Skin epidermis (tissue), 12 donors: ENCODE results near the gene HNRNPA2B1.
"Not testable (repeated sequence)": the region's sequence is repeated elsewhere in the genome, so short reads cannot be mapped to it uniquely, and the experiment has no call there.

Experiments used
- H3K27ac ChIP-seq, 21 experiments: fragments of 200-600 bp; sonication (generic) in 11 of 21; one replicate each; pipeline ENCODE4 v1.5.0; 2020; ENCODE audit warnings: mild to moderate bottlenecking in 3 of 21, inconsistent platforms in 2 of 21, moderate library complexity in 2 of 21
- H3K4me3 ChIP-seq, 7 experiments: fragments of 200-600 bp; sonication (generic) in 2 of 7; one replicate each; pipeline ENCODE4 v1.5.0; 2020; ENCODE audit warnings: inconsistent platforms in 2 of 7, mild to moderate bottlenecking in 2 of 7, moderate library complexity in 1 of 7

HNRNPA2B1 gene

DNA sequence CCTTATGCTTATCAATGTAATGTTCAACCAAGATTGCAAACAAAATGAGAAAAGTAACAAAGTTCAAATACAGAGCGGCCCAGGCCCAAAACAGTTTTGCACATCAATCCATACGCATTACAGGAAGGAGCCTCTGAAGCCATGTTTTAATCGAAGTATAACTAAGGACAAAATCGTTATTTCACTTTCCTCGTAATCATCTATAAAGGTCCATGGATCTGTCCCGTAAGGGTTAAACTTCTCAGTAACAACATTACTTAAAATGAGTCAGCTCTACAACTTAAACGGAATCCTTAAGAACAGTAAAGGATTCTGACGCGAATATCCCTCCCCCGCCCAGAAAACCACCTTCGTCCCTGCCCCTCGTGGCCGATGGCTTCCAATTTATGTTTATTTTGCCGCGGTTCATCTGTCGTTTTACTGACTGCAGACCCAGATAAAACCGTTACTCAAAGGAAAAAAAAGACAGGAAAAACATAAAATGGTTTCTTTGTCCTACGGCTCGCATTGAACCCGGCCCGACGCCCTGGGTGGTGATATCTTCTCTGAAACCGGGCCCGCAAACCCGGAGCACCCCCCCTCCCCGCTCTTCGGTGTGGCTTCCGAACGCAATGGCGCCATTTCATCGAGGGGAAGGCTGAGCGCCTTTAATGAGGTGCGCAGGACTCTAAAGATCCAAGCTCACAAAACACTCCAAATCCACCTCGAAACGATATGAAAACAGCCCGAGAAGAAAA, 1.1 kb downstream of the HNRNPA2B1 start:
- peak overlapping the region; percentile 81 to 100 (median 99) for H3K27ac ChIP-seq
- H3K4me3 ChIP-seq = peak overlapping the region; percentile 76 to 99 (median 97)

DNA sequence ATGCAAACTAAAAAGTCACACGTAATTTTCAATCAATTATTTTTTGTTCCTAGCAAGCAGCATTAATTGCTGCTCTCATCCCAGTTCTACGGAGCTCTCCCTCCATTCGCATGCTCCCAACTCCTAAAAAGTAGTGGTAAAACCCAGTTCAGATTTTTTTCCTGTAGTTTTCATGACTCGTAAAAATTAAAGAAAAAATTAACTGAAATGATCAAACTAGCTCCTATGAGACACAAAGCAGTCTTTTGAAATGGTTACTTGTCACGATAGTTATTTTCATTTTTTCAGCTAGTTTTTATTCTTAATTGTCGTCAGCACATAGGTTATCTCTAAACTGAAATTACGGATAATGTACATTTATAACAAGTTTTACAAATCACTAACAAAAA, 1.8 kb downstream of the HNRNPA2B1 start:
- peak overlapping the region; percentile 76 to 99 (median 97) for H3K4me3 ChIP-seq
- peak overlapping the region in 18 of 21 experiments; percentile 5 to 100 (median 98) for H3K27ac ChIP-seq

DNA sequence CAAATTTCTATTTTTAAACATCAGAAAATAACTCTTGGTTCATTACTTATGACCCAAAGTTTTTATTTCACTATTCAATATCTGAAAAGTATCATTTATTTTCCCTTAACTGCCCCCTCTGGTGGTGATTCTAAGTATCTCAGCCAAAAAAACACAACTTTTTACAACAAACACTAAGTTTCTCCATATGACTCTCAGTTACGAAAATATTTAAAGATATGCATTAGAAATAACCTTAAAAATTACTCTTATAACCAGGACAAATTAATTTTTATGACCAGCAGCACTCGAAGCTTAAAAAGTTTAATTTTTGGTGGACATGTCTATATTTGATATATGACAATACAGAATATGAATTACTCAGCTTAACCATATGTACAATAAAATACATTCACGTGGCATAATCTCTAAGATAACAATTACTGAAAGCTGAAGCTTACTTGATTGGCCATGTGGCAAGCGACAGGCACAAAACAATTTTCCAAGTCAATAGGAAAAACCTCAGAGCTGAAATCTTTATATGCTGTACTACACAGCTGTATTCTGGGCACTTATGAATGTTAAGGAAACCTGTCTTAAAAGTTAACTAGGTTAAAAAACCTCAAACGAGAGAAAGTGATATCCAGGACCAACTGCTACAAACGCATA, 2.3 kb downstream of the HNRNPA2B1 start:
- peak overlapping the region; percentile 76 to 99 (median 97) for H3K4me3 ChIP-seq
- H3K27ac ChIP-seq = peak overlapping the region in 15 of 21 experiments; percentile 5 to 100 (median 98)

DNA sequence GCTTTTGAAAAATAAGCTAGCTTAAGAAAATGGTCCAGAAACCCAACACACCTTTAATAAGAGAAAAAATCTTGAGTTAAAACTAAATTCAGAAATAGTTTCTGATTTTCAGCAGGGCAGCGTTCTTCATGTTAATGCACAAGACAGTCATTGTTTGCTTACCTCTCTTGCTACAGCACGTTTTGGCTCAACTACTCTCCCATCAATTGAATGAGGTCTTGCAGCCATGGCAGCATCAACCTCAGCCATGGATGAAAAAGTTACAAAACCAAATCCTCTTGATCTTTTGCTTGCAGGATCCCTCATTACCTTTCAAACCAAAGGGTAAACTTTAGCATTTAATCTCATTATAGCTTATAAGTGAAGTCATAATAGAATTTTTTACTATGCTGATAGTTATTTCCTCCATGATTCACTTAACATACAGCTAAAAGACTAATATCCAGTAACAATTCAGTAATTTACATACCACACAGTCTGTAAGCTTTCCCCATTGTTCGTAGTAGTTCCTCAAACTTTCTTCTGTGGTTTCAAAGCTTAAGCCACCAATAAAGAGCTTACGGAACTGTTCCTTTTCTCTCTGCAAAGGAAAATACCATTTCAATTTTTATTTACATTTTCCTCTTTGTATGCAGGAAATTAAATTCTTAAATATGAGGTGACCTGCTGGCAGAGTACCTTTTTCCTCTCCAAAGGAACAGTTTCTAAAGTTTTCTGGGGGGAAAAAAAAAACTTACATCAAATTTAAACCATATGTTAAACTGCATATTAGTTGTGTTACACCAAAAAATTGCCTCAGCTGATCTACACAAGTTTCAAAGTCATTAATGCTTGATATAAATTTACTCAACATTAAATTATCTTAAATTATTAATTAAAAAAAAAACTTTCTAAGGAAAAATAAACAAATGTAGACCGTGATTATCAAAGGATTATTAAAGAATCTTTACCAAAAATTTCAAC, 3.1 kb downstream of the HNRNPA2B1 start:
- peak overlapping the region in 3 of 21 experiments; percentile 96 to 100 (median 98) for H3K27ac ChIP-seq
- H3K4me3 ChIP-seq = peak overlapping the region; percentile 76 to 99 (median 97)

DNA sequence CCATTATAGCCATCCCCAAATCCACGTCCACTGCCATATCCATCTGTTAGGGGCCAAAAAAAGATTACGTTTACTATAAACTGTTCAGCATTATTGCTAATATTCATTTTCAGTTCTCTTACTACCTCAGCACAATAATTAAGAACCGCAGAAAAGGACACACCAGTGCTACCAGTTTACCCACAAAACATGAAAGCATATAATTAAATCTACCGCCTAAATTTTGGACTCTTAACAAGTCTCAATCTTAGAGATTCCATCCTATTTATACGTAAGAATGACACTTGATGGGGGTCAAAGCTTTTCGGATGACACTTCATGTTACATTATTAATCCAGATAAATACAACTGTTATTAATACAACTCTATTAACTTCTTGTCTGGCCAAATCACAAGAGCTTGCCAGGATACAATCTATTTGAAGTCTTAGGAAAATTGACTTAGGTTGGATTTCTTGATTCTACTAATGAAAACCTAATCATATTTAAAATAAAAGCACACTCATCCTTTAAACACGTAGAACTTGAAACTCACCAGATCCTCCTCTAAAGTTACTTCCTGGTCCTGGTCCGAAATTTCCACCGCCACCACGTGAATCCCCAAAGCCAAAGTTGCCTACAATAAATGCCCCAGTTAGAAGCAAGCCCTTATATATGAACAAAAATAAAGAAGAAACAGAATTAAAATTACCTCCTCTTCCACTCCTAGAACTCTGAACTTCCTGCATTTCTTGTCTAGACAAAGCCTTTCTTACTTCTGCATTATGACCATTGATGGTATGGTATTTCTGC, 4.5 kb downstream of the HNRNPA2B1 start:
- peak overlapping the region in 2 of 21 experiments; percentile 28 to 98 for H3K27ac ChIP-seq
- peak overlapping the region in 1 of 7 experiments; percentile 79 for H3K4me3 ChIP-seq

DNA sequence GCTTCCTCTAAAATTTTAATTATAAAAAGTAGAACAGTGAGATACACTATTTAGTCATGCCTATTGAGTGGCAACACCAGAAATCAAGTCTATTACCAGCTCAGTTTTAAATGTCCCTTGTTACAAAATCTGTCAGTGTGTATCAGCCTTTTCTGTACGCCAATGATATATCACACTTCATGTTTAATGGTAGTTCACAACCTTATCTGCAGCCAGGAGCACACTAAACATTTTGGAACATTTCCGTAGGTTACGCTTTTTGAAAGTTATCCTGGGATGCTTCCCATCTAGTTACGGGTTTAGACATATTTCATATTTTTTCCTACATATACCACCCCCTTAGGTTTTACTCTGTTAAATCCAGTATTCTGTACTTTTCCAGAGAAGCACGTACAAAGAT, 5.4 kb downstream of the HNRNPA2B1 start:
- H3K4me3 ChIP-seq = no peak overlapping the region
- no peak overlapping the region for H3K27ac ChIP-seq

DNA sequence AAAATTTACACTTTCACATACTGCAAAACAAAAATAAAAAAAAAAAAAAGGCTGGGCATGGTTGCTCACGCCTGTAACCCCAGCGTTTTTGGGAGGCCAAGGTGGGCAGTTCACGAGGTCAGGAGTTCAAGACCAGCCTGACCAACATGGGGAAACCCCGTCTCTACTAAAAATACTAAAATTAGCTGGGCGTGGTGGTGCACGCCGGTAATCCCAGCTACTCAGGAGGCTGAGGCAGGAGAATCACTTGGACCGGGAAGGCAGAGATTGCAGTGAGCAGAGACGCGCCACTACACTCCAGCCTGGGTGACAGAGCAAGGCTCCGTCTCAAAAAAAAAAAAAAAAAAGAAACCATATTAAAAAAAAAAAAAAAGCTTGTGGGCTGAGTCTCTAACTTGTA, 5.8 kb downstream of the HNRNPA2B1 start:
- not testable (repeated sequence) for H3K4me3 ChIP-seq
- H3K27ac ChIP-seq = peak overlapping the region in 2 of 21 experiments; percentile 4 to 8

DNA sequence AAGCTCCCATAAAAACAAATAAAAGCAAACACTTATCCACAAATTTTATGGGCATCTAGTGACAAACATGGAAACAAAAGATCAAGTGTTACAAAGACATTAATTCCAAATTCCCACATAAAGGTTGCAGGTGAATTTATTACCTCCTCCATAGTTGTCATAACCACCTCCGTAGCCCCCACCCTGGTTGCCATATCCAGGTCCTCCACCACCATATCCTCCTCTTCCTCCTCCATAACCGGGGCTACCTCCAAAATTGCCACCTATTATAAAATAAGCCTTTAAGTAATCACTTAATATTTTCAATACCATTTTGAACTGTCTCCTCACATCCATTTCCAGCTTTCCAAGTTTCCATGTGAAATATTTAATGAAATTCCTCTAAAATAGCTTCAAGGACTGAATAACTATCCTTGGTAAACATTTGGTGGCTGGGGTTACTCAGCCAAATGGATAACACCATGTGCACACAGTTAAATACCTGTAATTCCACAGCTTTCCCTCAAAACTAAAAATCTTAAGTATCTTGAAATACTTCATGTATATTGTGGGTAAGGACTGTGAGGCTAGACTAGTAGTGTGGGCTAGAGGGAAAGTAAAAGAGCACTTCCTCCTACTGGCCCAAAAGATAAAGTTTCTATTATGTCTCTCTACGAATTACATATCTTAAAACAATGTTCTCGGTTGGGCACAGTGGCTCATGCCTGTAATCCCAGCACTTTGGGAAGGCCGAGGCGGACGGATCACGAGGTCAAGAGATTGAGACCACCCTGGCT, 6.9 kb downstream of the HNRNPA2B1 start:
- no peak overlapping the region for H3K4me3 ChIP-seq

DNA sequence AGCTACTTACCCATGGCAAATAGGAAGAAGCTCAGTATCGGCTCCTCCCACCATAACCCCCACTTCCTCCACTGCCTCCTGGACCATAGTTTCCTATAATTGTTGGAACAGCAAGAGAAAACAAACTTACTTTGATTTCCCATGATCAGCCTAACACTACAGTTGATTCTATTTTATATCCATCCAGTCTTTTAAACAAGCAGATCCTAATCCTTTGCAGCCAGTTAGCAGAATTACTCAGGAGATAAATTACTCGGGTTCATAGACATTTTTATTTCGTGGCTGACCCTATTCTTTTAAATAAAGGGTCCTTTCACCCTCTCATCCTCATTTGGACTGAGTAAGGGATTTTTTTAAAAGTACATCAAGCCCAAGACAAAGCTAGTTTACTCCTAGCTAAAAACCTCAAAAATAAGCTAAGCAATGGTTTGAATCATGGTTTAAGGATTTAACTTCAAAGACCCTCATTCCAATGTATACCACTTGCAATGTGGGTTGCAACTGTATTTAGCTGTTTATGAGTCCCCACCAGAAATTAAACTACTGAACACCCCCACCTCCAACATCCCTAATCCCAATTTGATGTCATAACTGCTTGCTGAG, 8.0 kb downstream of the HNRNPA2B1 start:
- no peak overlapping the region for H3K4me3 ChIP-seq

More for the DNA sequence above, 6.9 kb downstream of the HNRNPA2B1 start:
- peak overlapping the region in 3 of 21 experiments; percentile 4 to 8 (median 5) for H3K27ac ChIP-seq

DNA sequence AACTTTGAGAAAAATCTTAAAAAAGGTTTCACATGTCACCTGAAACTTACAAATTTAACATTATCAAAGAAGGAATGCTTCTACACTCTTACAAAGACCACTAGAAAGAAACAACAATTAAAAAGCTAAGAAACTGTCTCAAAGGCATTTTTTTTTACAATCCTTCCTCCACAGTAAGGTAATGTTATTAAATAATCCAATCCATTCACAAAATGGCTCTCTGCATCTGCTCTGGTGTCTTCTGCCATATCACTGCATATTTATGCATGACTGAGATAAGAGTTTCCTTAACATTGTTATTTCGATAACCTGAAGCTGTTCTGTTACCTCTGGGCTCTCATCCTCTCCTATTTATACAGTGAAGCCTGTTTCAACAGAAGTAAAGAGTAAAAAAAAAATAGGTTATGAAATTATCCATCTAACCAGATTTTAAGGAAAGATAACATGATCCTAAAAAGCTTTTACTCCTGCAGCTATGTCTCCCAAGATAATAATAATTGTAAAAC, 8.5 kb downstream of the HNRNPA2B1 start:
- H3K4me3 ChIP-seq = no peak overlapping the region
- H3K27ac ChIP-seq = no peak overlapping the region

More for the DNA sequence above, 8.0 kb downstream of the HNRNPA2B1 start:
- H3K27ac ChIP-seq = no peak overlapping the region

DNA sequence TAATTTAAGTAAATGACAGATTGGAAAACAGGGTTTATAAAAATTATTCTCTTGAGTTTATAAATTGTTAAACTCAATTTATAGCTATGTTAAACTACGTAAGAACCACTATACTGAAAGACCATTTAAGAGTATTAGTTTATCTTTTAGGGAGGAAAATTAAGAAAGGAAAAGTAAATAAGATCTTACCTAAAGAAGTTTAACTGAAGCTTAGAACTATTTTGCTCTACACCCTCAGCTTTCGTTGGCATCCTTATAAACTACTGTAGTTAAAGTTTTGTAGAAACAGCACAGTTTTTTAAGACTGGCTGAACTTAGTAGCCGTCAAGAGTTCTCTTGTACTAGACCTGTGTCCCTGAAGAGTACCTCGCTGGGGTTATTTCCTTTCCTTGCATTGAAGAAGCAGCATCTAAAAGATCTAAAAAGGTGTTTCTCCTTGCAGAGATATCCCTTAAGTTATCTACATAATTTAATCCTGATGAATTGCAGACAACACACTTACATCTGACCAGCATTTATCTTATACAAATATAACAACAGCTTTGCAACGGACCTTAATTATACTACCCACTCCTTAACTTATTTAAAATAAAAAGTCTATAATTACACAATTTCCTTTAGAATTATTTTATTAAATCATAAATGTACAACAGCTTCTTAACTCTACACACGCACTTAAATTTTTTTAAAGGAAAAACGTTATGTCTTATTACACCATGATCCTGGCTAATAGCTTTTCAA, 9.1 kb downstream of the HNRNPA2B1 start:
- no peak overlapping the region for H3K27ac ChIP-seq

DNA sequence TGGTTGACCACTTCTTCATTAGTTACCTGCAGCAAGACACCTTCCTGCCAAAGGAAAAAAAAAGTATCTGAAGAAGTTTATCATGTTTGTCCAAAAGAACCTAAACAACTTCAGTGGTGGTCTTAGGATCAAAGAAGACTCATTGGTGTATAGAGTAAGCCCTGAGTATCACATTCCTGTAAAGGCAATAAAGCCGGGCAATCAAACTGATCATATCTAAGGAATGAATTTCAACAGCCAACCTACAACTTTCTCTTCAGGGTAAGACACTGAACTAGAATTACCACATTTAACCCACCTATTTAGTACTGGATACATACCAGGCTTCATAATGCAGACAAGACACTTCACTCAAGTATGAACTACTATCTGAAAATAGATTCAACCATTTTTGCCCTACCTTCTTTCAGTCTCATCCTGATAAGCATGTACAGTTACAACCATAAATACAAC, 10.1 kb downstream of the HNRNPA2B1 start:
- Histone ChIP-seq H3K4me3 (no peak overlapping the region), H3K27ac (no peak overlapping the region)

More for the DNA sequence above, 9.1 kb downstream of the HNRNPA2B1 start:
- no peak overlapping the region for H3K4me3 ChIP-seq

DNA sequence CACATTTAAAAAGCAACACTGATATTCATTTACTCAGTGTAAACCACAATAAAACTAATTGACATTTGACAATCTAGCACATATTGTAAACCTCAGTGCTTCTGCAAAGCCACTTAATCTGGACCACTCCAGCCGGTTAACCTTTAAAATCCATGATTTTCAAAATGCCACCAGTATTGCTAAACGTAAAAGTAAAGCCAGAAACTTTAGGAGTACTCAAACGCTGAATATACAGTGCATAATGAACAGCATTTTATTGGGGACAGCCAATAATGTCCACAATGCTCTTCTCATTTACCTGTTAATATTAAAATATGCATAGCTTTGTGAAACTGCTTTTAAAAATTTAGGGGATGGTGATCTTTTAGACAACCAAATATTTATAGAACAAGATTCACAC, 10.8 kb downstream of the HNRNPA2B1 start:
- no peak overlapping the region for H3K4me3 ChIP-seq
- no peak overlapping the region for H3K27ac ChIP-seq

DNA sequence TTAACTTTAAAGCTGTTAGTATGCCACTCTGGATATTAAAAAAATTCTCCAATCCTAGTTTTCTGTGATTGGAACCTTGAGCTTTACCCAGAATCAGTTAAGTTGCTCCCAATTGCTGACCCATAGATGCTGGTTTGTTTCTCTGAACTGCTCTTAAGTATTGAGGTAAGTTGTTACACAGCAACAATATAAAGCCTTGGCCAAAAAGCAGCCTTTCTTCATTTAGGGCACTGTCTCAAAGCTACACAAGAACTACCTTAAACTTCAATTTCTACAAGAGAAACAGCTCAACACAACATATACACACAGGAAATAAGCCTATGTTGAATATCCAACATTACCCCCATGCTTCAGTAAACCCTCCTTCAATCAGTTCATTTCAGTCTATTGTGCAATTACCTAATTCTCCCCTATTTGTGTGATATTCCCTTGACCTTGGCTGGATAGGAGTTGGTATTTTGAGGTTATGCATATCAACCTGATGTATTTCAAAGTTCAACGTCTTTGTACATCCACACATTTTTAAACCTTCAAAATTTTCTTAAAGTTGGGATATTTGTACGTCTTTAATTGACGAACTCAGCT, 11.5 kb downstream of the HNRNPA2B1 start:
- Histone ChIP-seq H3K4me3 (no peak overlapping the region), H3K27ac (no peak overlapping the region)

DNA sequence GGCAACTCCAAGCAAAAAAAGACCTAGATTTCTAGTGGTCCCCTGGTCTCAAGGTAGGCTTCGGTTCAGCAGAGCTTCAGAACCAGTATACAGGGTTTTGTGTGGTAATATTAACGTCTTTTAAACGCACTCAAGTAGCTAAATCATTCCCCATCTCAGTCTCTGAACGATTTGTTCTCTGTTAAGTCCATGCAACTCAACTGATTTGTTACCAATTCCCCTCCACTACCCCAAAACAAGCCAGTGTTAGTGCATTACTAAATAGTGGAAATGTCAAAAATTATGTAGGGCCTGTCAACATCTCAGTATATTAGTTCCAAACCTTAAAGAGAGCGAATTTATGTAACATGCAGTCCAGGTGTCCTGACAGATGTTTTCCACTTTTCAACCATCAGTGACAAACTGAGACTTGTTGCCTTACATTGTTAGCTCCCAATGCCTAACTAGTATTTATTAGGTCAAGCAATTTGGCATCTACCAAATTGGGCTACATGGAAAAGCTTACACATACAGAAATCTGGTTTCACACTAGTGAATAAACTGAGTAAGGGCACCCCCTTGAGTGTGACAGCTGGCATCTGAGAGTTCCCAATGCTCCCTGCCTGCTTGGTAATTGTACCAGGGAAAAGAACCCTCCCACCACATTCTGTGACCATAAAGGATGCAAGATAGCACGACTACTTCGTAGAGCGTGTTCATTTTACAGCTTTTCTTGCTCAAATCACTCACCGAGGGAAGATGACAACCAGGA, 12.2 kb downstream of the HNRNPA2B1 start:
- H3K27ac ChIP-seq = no peak overlapping the region
- H3K4me3 ChIP-seq = no peak overlapping the region
